NCI-H82 (cell line): ENCODE measurements around the gene TTC39A.
A peak's percentile ranks its signal among the peaks of the same experiment; 100 is the strongest.
"Not testable (repeated sequence)": the region's sequence is repeated elsewhere in the genome, so short reads cannot be mapped to it uniquely, and the experiment has no call there.

Experiments
- DNase-seq: peaks from one replicate; lab custom pipeline; 2025; lab: John Stamatoyannopoulos, UW

TTC39A gene

DNA sequence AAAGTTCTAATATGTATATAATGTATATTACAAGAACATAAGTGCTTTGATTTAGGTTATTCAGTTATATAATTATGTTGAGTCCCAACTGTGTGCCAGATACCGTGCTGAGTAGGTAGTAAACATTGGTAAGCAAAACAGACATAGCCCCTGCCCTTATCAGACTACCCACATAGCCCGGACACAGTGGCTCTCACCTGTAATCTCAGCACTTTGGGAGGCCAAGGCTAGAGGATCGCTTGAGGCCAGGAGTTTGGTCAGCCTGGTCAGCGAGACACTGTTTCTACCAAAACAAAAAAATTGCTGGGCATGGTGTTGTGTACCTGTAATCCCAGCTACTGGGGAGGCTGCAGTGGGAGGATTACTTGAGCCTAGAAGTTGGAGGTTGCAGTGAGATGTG is 63.6 kb downstream of the TTC39A start:
- no peak for DNase-seq

DNA sequence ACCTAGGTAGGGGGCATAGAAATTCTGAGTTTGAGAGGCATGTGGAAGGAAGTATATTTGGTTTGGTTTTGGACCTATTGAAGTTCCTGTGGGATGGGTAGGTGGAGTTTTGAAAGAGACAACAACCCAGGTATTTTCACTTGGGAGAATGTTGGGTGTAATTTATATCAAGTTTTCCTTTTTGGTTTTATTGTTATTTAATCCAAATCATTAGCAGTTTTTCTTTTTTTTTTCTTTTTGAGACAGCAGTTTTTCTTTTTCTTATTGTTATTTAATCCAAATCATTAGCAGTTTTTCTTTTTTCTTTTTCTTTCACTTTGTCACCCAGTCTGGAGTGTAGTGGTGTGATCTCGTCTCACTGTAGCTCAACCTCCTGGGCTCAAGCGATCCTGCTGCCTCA is 64.2 kb downstream of the TTC39A start:
- no peak for DNase-seq

DNA sequence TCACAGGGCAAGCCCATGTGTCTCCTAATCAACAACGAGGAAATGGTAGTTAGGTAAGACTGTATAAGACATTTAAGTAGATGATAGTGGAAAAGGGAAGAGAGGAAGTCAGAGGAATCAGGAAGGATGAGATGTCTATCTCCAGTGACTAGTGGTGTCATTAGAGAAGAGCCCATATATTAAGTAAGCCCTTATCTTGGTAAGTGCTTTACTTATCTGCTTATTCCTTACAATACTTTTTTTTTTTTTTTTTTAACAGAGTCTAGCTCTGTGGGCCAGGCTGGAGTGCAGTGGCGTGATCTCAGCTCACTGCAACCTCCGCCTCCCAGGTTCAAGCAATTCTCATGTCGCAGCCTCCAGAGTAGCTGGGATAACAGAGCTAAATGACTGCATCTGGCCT is 64.7 kb downstream of the TTC39A start:
- DNase-seq = no peak

- DNase-seq = no peak
These were observed 65.9 kb downstream of the TTC39A start for GRCh38 chr1:51264451-51264850.

- no peak for DNase-seq
These were observed 67.0 kb downstream of the TTC39A start for GRCh38 chr1:51263147-51263877.

DNA sequence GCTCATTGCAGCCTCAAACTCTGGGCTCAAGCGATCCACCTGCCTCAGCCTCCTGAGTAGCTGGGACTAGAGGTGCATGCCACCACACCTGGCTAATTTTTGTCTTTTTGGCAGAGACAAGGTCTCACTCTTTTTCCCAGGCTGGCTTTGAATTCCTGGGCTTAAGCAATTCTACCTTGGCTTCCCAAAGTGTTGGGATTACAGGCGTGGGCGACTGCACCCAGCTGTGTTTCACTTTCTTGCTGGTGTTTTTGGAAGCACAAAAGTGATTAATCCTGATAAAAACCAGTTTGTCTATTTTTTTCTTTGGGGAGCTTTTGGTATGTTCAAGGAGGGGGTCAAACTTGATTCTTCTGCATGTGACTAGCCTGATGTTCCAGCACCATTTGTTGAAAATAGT is 75.0 kb downstream of the TTC39A start:
- DNase-seq = no peak

DNA sequence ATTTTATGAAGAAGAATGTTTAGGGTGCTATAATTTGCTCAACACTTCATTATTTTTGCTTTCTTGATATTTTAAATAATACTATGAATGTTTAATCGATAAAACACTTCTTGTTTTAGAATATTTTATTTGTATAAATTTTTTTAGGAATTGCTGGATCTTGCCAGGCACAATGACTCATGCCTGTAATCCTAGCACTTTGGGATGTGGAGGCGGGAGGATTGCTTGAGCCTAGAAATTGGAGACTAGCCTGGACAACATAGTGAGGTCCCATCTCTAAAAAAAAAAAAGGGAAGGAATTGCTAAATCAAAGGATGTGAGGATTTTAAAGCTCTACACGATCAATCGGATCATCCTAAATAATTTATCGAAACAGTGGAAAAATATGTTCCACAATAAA is 76.7 kb downstream of the TTC39A start:
- DNase-seq = no peak

GRCh38 chr1:51252366-51252765 is 78.0 kb downstream of the TTC39A start:
- no peak for DNase-seq

DNA sequence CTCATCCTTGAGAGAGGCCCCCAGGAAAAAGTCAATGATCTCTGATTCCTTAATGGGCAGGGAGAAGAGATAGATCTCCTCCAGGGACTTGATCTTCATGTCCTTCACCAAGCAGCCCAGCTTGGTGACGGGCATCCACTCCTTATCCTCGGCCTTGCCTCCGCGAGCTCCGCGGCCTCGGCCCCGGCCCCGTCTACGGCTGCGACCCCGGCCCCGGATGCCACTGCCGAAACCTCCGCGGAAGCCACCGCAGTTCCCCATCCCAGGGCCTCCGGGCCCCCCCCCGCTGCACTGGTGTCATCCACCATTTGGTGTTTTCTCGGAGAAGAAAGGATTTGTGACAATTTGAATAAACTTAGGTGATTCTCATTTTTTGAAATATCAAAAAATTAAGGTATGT is 79.2 kb downstream of the TTC39A start:
- DNase-seq = not testable (repeated sequence)

DNA sequence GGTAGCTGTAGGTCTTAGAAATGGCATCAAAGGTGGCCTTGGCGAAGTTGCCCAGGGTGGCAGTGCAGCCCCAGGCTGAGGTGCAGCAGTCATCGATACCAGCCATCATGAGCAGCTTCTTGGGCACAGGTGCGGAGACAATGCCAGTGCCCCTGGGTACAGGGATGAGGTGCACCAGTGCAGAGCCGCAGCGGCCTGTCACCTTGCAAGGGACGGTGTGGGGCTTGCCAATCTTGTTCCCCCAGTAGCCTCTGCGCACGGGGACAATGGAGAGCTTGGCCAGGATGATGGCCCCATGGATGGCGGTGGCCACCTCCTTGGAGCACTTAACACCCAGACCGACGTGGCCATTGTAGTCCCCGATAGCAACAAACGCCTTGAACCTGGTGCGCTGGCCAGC is 79.6 kb downstream of the TTC39A start:
- DNase-seq = not testable (repeated sequence)

DNA sequence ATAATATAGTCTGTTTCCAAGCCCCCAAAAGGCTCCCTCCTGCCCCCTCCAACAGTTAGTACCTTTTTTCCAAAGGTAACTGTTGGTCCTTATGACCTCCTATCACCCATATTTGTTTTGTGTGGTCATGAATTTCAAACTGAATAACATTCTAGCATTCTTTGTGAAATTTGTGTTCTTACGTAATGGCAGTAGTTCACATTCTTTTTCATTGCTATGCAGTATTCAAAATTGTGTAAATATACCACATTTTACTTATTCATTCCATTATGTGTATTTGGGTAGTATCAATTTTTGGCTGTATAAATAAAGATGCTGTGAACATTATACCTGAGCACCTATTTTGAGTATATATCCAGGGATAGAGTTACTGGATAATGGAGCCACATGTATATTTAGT is 80.9 kb downstream of the TTC39A start:
- DNase-seq = no peak

GRCh38 chr1:51247499-51247898 is 82.9 kb downstream of the TTC39A start:
- no peak for DNase-seq

DNA sequence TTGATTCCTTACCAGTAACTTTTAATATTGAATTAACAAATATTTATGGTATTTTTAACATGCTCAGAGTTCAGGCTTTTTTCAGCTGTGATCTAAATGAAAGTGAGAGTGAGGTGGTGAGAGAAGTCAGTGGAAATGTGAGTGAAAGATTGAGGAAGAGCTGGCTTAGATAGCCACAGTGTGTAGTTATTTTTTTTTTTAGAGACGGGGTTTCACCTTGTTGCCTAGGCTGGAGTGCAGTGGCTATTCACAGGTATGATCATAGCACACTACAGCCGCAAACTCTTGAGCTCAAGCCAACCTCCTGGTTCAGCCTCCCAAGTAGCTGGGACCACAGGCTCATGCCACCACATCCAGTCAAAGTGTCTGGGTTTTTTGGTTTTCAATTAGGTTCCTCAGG is 83.3 kb downstream of the TTC39A start:
- DNase-seq = no peak

- DNase-seq = no peak
These were observed 87.8 kb downstream of the TTC39A start for GRCh38 chr1:51242546-51242945.

- DNase-seq = no peak
These were observed 89.2 kb downstream of the TTC39A start for GRCh38 chr1:51241119-51241518.

GRCh38 chr1:51240084-51240483 is 90.3 kb downstream of the TTC39A start:
- DNase-seq = peak; percentile 16

DNA sequence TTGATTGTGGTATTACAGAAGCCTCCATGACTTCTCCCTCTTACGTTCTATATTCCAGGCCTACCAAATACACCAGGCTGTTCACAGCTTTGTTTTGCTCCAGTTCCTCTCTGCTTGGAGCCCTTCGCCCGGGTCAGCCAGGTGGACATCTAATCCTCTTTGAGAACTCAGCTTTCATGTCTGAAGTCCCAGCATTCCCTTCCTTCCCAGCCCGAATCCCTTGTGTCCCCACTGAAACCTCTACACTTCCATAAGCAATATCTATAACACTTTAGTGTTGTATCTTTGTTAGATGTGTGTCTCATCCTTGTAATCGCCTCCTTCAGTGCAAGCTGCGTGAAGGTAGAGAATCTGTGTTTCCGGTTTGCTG is 92.3 kb downstream of the TTC39A start:
- DNase-seq = peak; percentile 89

GRCh38 chr1:51237351-51238033 is 92.9 kb downstream of the TTC39A start:
- DNase-seq = no peak
